K562 treated with DMSO at 1 percent for 24 hours (cell line): Measurements from ENCODE around the gene KCNE2. TPM values are rescaled to one million over a fixed set of nuclear protein-coding genes. Genes with fewer than 3 reads are reported as not detected.

Experiments
- total RNA-seq: library from RNA; unstranded; fragments of 300-600 nt; gene quantifications from 2 replicates; pipeline ENCODE4 v1.2.3, GENCODE V29; 2022; ENCODE audit warnings: low read depth; ENCODE audit not compliant: insufficient read depth

Gene KCNE2
- not detected in 2 replicates for total RNA-seq

GRCh38 chr21:34363733-34364132, at the start of gene KCNE2:
Gene KCNE2, plus strand, starts transcription at chr21:34364006. Its CDS starts 6,473 bp downstream, at chr21:34370479.

GRCh38 chr21:34374940-34375618, 11.3 kb downstream of the KCNE2 start, which contains the start of gene SMIM11:
Gene SMIM11, plus strand, starts transcription at chr21:34375507. Its CDS starts 3,998 bp downstream, at chr21:34379505.

Other genes starting within 250 kb of the KCNE2 start
- 1.1 and 13.9 TPM in 2 replicates for gene SMIM11, start 11.5 kb downstream of the KCNE2 start, total RNA-seq
- gene SMIM34, start 59.9 kb downstream of the KCNE2 start, total RNA-seq: not detected in 2 replicates
- not detected in 2 replicates for gene KCNE1, start 148.2 kb downstream of the KCNE2 start, total RNA-seq